Mesodermal cell (in vitro differentiated cells): Measurements from ENCODE around the gene TXLNG. TPM values are rescaled to one million over a fixed set of nuclear protein-coding genes. Genes with fewer than 3 reads are reported as not detected.
"Not testable (repeated sequence)": the region's sequence is repeated elsewhere in the genome, so short reads cannot be mapped to it uniquely, and the experiment has no call there.

Experiments
- H3K27ac ChIP-seq: 2 replicates; pipeline ENCODE4 v1.7.0; 2013; ENCODE audit warnings: mild to moderate bottlenecking, low read depth, low read length, moderate library complexity; ENCODE audit not compliant: severe bottlenecking
- H3K36me3 ChIP-seq: 2 replicates; pipeline ENCODE4 v1.7.1; 2013; ENCODE audit warnings: mild to moderate bottlenecking, low read length, moderate library complexity; ENCODE audit not compliant: control insufficient read depth, insufficient read depth
- H3K4me1 ChIP-seq: one replicate; pipeline ENCODE4 v1.7.1; 2013; ENCODE audit warnings: mild to moderate bottlenecking, low read length; ENCODE audit not compliant: insufficient read depth, control insufficient read depth, poor library complexity, severe bottlenecking
- H3K4me3 ChIP-seq: 2 replicates; pipeline ENCODE4 v1.7.0; 2013; ENCODE audit warnings: low read length, control low read depth, mild to moderate bottlenecking; ENCODE audit not compliant: insufficient read depth, poor library complexity, severe bottlenecking; ENCODE audit errors: extremely low read depth
- H3K9me3 ChIP-seq: 2 replicates; pipeline ENCODE4 v1.7.1; 2013; ENCODE audit warnings: mild to moderate bottlenecking, low read length, moderate library complexity; ENCODE audit not compliant: control insufficient read depth
- WGBS, 2 experiments: methylation state at CpG; one replicate each; pipeline ENCODE4 v1.1.5; 2013; ENCODE audit warnings: missing lambda C conversion rate in 2 of 2; ENCODE audit not compliant: insufficient coverage in 2 of 2; 5-methylcytosine and 5-hydroxymethylcytosine counted together
- polyA plus RNA-seq, 2 experiments: library from polyadenylated mRNA; stranded (reverse); fragments of 50-300 nt; gene quantifications; one replicate each; pipeline ENCODE4 v1.2.3, GENCODE V29; 2013

Gene TXLNG
- polyA plus RNA-seq (2013, experiment 1 of 2): 9.3 TPM
- 10.5 TPM for polyA plus RNA-seq (2013, experiment 2 of 2)

DNA sequence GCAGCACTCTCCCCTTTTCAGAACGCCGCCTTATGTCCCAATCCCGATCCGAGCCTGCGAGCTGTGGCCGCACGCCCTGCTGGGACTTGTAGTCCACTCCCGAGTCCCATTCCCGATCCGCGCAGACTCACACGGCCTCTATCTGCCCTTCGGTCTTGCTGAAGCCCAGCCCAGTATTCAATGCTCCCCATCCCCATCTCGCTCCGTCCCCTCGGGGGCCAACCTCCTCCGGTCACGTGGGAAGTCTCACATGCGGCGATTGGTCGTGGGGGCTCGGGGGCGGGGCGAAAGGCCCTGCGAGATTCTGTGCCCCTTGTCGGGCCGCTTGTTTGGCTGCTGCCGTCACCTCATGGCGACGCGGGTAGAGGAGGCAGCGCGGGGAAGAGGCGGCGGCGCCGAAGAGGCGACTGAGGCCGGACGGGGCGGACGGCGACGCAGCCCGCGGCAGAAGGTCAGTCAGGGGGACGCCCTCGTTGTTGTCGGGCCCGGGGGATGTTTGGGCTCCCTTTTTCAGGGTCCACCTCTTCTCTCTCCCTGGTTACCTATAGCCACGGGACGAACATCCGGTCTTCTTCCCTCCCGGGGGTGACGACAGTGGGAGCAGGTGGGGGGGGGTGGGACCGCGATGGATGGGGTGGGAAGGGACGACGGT is at the start of gene TXLNG:
TSS of gene TXLNG (plus strand) at position 328 of the 652 bp plus-strand sequence. CDS start at position 350, 22 bp downstream.
- Histone ChIP-seq H3K27ac (peak within 1 kb of the TSS; percentile 53), H3K4me1 (peaks cover 4% of the 10 kb centered on the region), H3K4me3 (peak within 1 kb of the TSS; percentile 56), H3K9me3 (no peaks in the 10 kb centered on the region), H3K36me3 (no peaks in the 10 kb centered on the region)
- 0 to 1% methylated on average over 3 to 11 of the region's 59 CpGs for WGBS, 2 experiments

DNA sequence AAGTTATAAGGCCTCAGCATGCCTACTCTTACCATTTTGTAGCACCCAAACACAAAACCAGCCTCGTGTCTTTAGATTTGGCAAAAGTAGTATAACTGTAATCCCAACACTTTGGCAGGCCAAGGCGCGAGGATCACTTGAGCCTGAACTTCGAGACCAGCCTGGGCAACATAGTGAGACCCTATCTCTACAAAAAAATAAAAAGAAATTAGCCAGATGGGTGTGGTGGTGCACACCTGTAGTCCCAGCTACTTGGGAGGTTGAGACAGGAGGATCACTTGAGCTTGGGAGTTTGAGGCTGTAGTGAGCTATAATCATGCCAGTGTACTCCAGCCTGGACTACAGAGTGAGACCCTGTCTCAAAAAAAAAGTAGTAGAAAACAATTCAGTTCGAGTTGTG is 49.2 kb upstream of the TXLNG start:
- WGBS, 2 experiments: no CpG with 5 or more reads among the region's 5 CpGs

DNA sequence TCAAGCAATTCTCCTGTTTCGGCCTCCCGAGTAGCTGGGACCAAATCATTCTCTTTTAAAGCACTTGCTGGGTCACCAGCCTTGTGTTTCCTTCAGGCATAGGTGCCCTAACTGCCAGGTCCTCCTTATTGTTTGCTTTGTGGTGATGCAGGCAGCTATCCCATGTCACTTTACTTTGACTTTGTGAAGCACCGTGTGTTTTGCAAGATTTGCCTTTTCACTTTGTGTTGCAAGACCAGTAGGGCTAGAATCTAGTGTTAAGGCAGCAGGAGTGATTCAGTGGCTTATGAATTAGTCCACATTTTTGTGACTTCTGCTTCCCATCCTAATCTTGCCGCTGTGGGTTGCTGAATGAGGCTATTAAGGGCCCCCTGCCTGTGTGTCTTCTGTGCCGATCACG is 46.7 kb upstream of the TXLNG start:
- no peak overlapping the region for H3K27ac ChIP-seq
- H3K36me3 ChIP-seq: peaks cover 55% of the 10 kb centered on the region
- no peaks in the 10 kb centered on the region for H3K9me3 ChIP-seq
- H3K4me3 ChIP-seq: no peak overlapping the region
- H3K4me1 ChIP-seq: no peaks in the 10 kb centered on the region
- 0% methylated on average over 1 of the region's 6 CpGs; no CpG with 5 or more reads in 1 of the 2 experiments for WGBS, 2 experiments

More for the DNA sequence above, 49.2 kb upstream of the TXLNG start:
- Histone ChIP-seq H3K27ac (no peak overlapping the region), H3K9me3 (no peaks in the 10 kb centered on the region), H3K4me3 (no peak overlapping the region), H3K4me1 (no peaks in the 10 kb centered on the region), H3K36me3 (peaks cover 39% of the 10 kb centered on the region)

DNA sequence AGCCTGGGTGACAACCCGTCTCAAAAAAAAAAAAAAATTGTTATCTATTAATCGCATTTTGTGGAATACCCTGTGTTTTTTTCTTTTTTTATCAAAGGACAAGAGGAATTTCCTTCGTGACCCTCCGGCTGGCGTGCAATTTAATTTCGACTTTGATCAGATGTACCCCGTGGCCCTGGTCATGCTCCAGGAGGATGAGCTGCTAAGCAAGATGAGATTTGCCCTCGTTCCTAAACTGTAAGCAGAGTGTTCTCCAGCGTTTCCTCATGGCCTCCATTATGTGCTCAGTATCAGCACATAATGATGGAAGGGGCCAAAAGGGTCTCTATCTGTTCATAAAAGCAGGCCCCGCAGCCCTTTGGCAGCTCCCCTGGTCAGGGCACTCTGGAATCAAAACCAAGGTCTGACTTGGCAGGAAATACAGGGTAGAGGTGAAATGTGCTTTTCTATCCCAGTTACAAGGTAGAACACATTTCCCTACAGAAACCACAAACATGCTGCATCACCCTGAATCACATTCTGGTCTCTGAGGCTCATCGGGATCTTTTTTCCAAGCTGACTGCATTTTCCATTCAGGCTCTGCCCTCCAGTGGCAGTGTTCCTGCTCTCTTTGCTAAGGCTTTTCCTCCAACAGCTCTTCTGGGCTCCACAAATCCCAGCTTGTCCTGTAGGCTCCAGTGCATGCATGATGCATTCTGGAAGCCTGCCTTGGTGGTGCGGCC is 42.5 kb upstream of the TXLNG start:
- no peak overlapping the region for H3K4me3 ChIP-seq
- H3K27ac ChIP-seq: no peak overlapping the region
- H3K9me3 ChIP-seq: no peaks in the 10 kb centered on the region
- WGBS, 2 experiments: 92 to 93% methylated on average over 5 to 10 of the region's 12 CpGs
- peaks cover 55% of the 10 kb centered on the region for H3K36me3 ChIP-seq
- H3K4me1 ChIP-seq: no peaks in the 10 kb centered on the region

DNA sequence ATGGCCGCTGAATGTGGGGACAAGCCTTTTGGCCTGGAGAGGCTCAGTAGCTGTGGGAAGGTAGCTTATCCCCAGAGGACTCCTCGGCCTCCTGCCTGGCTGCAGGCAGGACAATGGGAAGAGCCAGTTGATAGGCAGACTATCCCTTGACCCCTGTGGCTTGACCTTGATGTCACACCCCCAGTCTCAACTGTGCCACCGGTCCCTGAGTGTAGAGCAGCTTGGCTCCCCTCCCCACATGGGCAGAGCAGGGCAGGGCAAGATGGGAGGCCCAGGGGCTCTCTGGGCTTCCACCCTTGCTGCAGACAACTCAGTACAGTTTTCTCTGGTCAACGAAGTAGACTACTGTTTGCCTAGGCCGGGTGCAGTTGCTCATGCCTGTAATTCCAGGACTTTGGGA is 41.2 kb upstream of the TXLNG start:
- Histone ChIP-seq H3K9me3 (no peaks in the 10 kb centered on the region), H3K36me3 (peaks cover 59% of the 10 kb centered on the region), H3K4me1 (no peaks in the 10 kb centered on the region), H3K27ac (no peak overlapping the region), H3K4me3 (no peak overlapping the region)
- WGBS, 2 experiments: no CpG with 5 or more reads among the region's 5 CpGs

DNA sequence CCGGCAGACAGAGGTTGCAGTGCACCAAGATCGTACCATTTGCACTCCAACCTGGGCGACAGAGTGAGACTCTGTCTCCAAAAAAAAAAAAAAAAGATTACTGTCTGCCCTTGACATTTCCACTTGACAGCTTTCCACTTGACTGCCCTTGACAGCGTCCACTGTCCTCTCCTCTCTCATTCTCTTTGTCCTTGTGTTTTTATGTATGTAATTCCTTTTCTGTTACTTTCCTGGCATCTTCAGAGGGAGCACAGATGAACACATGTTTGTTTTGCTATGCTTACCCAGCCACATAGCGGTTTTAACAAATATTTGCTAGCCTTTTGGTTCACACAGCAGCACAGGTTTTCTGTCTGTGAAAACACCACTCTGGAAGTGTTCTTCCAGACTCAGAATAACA is 40.6 kb upstream of the TXLNG start:
- Histone ChIP-seq H3K4me1 (no peaks in the 10 kb centered on the region), H3K9me3 (no peaks in the 10 kb centered on the region), H3K27ac (no peak overlapping the region), H3K4me3 (no peak overlapping the region), H3K36me3 (peaks cover 62% of the 10 kb centered on the region)
- 100% methylated on average over 2 of the region's 5 CpGs for WGBS, 2 experiments

DNA sequence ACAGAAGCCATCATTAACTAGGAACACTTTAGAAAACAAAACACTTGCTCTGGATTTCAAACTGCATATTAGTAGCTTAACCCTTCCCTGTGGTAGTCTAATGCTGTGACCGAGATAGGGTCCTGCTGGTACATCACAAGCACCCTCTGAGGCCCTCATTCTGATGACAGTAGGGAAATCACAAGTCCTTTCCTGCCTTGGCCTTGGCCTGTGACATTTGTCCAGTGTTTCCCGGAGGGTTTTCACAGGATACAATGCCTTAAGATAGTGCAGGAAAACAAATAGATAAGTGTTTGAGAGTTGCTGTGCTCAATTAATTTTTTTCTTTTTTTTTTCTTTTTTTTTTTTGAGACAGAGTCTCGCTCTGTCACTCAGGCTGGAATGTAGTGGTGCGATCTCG is 37.8 kb upstream of the TXLNG start:
- Histone ChIP-seq H3K9me3 (no peaks in the 10 kb centered on the region), H3K36me3 (peaks cover 55% of the 10 kb centered on the region), H3K4me3 (no peak overlapping the region), H3K4me1 (no peaks in the 10 kb centered on the region), H3K27ac (no peak overlapping the region)
- WGBS, 2 experiments: 100% methylated on average over 1 of the region's 5 CpGs; no CpG with 5 or more reads in 1 of the 2 experiments

DNA sequence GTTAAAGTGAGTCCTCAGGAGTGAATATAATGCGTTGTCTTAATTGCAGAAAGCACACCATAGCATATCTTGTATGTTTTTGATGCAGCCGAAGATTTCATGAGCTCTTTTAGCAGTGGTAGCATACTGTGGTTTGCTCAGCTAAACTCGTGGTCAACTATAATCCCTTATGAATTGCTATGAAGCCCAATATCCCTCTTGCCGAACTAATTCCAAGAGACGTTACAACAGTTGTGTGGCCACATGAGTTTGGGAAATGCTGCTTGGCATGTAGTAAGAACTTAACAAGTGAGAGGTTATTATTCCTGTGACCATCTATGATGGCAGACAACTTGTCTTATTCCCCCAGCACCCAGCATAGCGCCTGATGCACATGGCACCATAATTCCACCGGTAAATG is 36.1 kb upstream of the TXLNG start:
- 100% methylated on average over 1 of the region's 7 CpGs; no CpG with 5 or more reads in 1 of the 2 experiments for WGBS, 2 experiments
- Histone ChIP-seq H3K36me3 (peaks cover 51% of the 10 kb centered on the region), H3K4me3 (no peak overlapping the region), H3K27ac (no peak overlapping the region), H3K9me3 (no peaks in the 10 kb centered on the region), H3K4me1 (no peaks in the 10 kb centered on the region)

DNA sequence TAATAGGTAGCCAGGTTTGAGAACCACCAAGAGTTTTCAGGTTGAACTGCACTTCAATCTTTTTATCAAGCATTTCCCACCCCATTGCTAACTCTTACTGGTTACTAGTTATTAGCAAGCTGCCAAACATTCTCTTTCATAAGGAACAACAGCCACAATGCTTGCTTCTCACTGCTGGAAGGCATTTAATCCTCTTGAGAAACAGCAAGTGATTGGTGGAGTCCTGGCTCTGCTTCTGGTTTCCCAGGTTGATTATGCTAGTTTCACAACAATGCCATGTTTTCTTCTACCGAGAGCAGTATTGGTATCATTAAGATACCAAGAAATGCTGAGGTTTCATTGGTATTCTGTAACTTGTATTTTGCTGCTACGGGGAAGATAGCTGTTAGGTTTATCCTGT is 32.2 kb upstream of the TXLNG start:
- H3K4me1 ChIP-seq: no peaks in the 10 kb centered on the region
- H3K36me3 ChIP-seq: peaks cover 57% of the 10 kb centered on the region
- WGBS, 2 experiments: no CpG with 5 or more reads among the region's 2 CpGs
- no peak overlapping the region for H3K27ac ChIP-seq
- no peaks in the 10 kb centered on the region for H3K9me3 ChIP-seq
- H3K4me3 ChIP-seq: no peak overlapping the region

DNA sequence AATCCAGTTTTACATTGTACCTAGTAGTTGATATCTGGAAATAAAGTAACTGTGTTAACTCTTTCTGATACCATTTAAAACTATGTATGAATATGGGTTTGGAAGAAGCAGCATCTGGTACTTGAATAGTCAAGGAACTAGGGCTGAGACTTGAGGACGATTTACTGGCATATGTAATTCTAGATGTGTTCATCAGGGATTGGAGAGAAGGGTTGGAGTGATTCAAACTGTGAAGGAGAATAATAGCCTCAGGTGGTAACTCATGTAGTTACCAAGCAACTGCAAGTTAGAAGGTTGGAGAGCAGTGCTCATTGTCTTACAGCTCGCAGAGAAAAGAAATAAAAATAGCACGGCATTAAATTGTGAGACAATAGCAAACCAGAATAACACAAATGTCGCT is 29.5 kb upstream of the TXLNG start:
- Histone ChIP-seq H3K4me1 (no peaks in the 10 kb centered on the region), H3K36me3 (peaks cover 52% of the 10 kb centered on the region), H3K27ac (no peak overlapping the region), H3K4me3 (no peak overlapping the region), H3K9me3 (no peaks in the 10 kb centered on the region)
- 92 to 100% methylated on average over 1 to 2 of the region's 4 CpGs for WGBS, 2 experiments

DNA sequence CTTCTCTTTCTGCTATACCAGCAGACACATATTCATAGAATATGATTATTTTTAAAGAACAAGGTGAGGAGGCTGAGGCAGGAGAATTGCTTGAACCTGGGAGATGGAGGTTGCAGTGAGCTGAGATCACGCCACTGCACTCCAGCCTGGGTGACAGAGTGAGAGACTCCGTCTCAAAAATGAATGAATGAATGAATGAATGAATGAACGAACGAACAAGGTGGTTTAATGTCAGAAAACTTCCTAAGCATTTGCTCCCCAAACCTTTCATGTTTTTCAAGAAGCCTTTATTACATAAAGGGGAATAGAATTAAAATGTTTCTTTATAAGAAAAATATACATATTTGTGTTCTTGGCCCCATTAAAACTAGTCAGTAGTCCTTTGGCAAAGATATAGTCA is 24.8 kb upstream of the TXLNG start:
- peaks cover 25% of the 10 kb centered on the region for H3K36me3 ChIP-seq
- WGBS, 2 experiments: 100% methylated on average over 1 of the region's 4 CpGs; no CpG with 5 or more reads in 1 of the 2 experiments
- not testable (repeated sequence) for H3K9me3 ChIP-seq

More for the DNA sequence above, 24.8 kb upstream of the TXLNG start:
- not testable (repeated sequence) for H3K27ac ChIP-seq, H3K4me1 ChIP-seq, H3K4me3 ChIP-seq
